SK-N-SH (cell line): ENCODE data around the gene CRYZL1. TPM values are rescaled to one million over a fixed set of nuclear protein-coding genes. Genes with fewer than 3 reads are reported as not detected.

Experiments
- CTCF ChIA-PET: fragments of 300-600, 350-600 bp; formaldehyde crosslinking; extraction: SDS; loops from one replicate; lab custom pipeline; 2021; lab: Yijun Ruan, JAX
- POLR2A ChIA-PET: fragments of 350-600 bp; sonication (Branson Sonifier 250); formaldehyde crosslinking; extraction: SDS; loops from one replicate; lab custom pipeline; 2020; ENCODE audit warnings: antibody characterized with exemption, inconsistent platforms; lab: Yijun Ruan, JAX
- DNase-seq: peaks from one replicate; pipeline ENCODE4 v3.0.0; 2012
- H2AFZ ChIP-seq: fragments of 200-600 bp; sonication (generic); 2 replicates; pipeline ENCODE4 v1.8.1; 2016; ENCODE audit warnings: antibody characterized with exemption, mild to moderate bottlenecking, low read depth
- H3F3A ChIP-seq: fragments of 200-600 bp; sonication (generic); replicated peaks from 2 replicates; pipeline ENCODE3; 2016; ENCODE audit warnings: antibody characterized with exemption, mild to moderate bottlenecking; ENCODE audit not compliant: insufficient read depth
- H3K27ac ChIP-seq, 2 experiments: fragments of 200-500 bp in 1 of 2; fragments of 200-600 bp in 1 of 2; sonication (Bioruptor generic) in 1 of 2; sonication (generic), shearing (Covaris generic) in 1 of 2; 2 replicates each; pipeline versions ENCODE4 v1.5.1 to v1.6.1; 2014 to 2016; ENCODE audit warnings: low read depth in 2 of 2, inconsistent platforms in 1 of 2, low read length in 1 of 2, mild to moderate bottlenecking in 1 of 2, mixed read lengths in 1 of 2
- H3K27me3 ChIP-seq: fragments of 200-600 bp; sonication (generic), shearing (Covaris generic); 2 replicates; pipeline ENCODE4 v1.6.1; 2016; ENCODE audit warnings: mixed run types; ENCODE audit not compliant: insufficient read depth
- H3K36me3 ChIP-seq, 2 experiments: fragments of 200-500 bp in 1 of 2; fragments of 200-600 bp in 1 of 2; sonication (Bioruptor generic) in 1 of 2; sonication (generic) in 1 of 2; replicated peaks in 1 of 2; 2 replicates each; pipeline versions ENCODE3 to v1.5.1; 2014 to 2016; ENCODE audit warnings: low read length in 1 of 2, mild to moderate bottlenecking in 1 of 2; ENCODE audit not compliant: insufficient read depth in 2 of 2, control insufficient read depth in 1 of 2
- H3K4me1 ChIP-seq, 2 experiments: fragments of 200-500 bp in 1 of 2; fragments of 200-600 bp in 1 of 2; sonication (Bioruptor generic) in 1 of 2; sonication (generic), shearing (Covaris generic) in 1 of 2; 2 replicates each; pipeline versions ENCODE4 v1.5.1 to v1.6.1; 2014 to 2016; ENCODE audit warnings: low read depth in 1 of 2, low read length in 1 of 2, mixed run types in 1 of 2; ENCODE audit not compliant: insufficient read depth in 2 of 2, control insufficient read depth in 1 of 2
- H3K4me2 ChIP-seq: fragments of 200-600 bp; sonication (generic), shearing (Covaris generic); 2 replicates; pipeline ENCODE4 v1.6.1; 2017; ENCODE audit warnings: mixed run types
- H3K4me3 ChIP-seq, 2 experiments: fragments of 200-500 bp in 1 of 2; fragments of 200-600 bp in 1 of 2; sonication (Bioruptor generic) in 1 of 2; sonication (generic), shearing (Covaris generic) in 1 of 2; 2 replicates each; pipeline versions ENCODE4 v1.5.1 to v1.8.1; 2014 to 2016; ENCODE audit warnings: low read depth in 2 of 2, inconsistent platforms in 1 of 2, low read length in 1 of 2, mild to moderate bottlenecking in 1 of 2, mixed read lengths in 1 of 2, moderate library complexity in 1 of 2
- H3K79me2 ChIP-seq: fragments of 200-600 bp; sonication (generic); 2 replicates; pipeline ENCODE4 v1.8.1; 2017; ENCODE audit warnings: mild to moderate bottlenecking; ENCODE audit not compliant: insufficient read depth
- H3K9ac ChIP-seq: fragments of 200-600 bp; sonication (generic); 2 replicates; pipeline ENCODE4 v1.6.1; 2017; ENCODE audit warnings: mixed run types
- H3K9me2 ChIP-seq: fragments of 200-600 bp; sonication (generic); 2 replicates; pipeline ENCODE4 v1.6.1; 2017; ENCODE audit warnings: mixed run types
- H3K9me3 ChIP-seq: fragments of 200-600 bp; sonication (generic); 2 replicates; pipeline ENCODE4 v1.6.1; 2017; ENCODE audit warnings: mixed run types, mild to moderate bottlenecking, moderate library complexity
- H4K20me1 ChIP-seq: fragments of 200-600 bp; sonication (generic); 2 replicates; pipeline ENCODE4 v1.6.1; 2017; ENCODE audit warnings: mild to moderate bottlenecking, mixed run types; ENCODE audit not compliant: insufficient read depth
- EZH2phosphoT487 ChIP-seq: fragments of 200-600 bp; sonication (generic); IDR thresholded peaks from 2 replicates; pipeline ENCODE4 v1.6.1; 2017; ENCODE audit warnings: low read depth, mixed run types, mild to moderate bottlenecking, antibody characterized with exemption, moderate library complexity, borderline replicate concordance
- FOSL2 ChIP-seq: IDR thresholded peaks from 2 replicates; pipeline ENCODE4 v1.4.0; 2012; ENCODE audit warnings: low read depth, mild to moderate bottlenecking, moderate library complexity, borderline replicate concordance
- FOXJ3 ChIP-seq: sonication (generic); formaldehyde crosslinking; IDR thresholded peaks from 2 replicates; pipeline ENCODE4 v1.5.1; 2020; ENCODE audit warnings: mild to moderate bottlenecking, missing genetic modification reagents
- GABPA ChIP-seq: IDR thresholded peaks from 2 replicates; pipeline ENCODE4 v1.4.0; 2012; ENCODE audit warnings: low read depth, mild to moderate bottlenecking
- NFIC ChIP-seq: IDR thresholded peaks from 2 replicates; pipeline ENCODE4 v1.4.0; 2012; ENCODE audit warnings: borderline replicate concordance
- RCOR1 ChIP-seq: fragments of 150-350 bp; IDR thresholded peaks from 2 replicates; pipeline ENCODE4 v1.6.1; 2017; ENCODE audit warnings: antibody characterized with exemption, low read length
- RXRA ChIP-seq: IDR thresholded peaks from 2 replicates; pipeline ENCODE4 v1.4.0; 2012; ENCODE audit warnings: low read depth, mild to moderate bottlenecking, borderline replicate concordance
- SIN3A ChIP-seq: IDR thresholded peaks from 2 replicates; pipeline ENCODE4 v1.6.1; 2012; ENCODE audit warnings: low read depth, mild to moderate bottlenecking, low read length, moderate library complexity, borderline replicate concordance
- SMC3 ChIP-seq: IDR thresholded peaks from 2 replicates; pipeline ENCODE4 v1.6.1; 2012; ENCODE audit warnings: low read depth, low read length, improper control_type of control experiment
- WGBS: methylation state at CpG from one replicate; pipeline ENCODE4 v1.1.6; 2017; ENCODE audit warnings: low lambda C conversion rate; 5-methylcytosine and 5-hydroxymethylcytosine counted together
- polyA plus RNA-seq, 3 experiments: library from polyadenylated mRNA; depleted of rRNA; stranded (reverse); fragments of >200 nt; gene quantifications; 2 replicates each; pipeline ENCODE4 v1.2.3, GENCODE V29; 2012
- TF ChIP-seq, protein P1 (sequence below): IDR thresholded peaks from 2 replicates; pipeline ENCODE4 v1.6.1; 2012; ENCODE audit warnings: mild to moderate bottlenecking, low read depth, low read length, moderate library complexity
- TF ChIP-seq, protein P2 (sequence below): IDR thresholded peaks from 2 replicates; pipeline ENCODE4 v1.4.0; 2012; ENCODE audit warnings: low read depth
- TF ChIP-seq, protein P3 (sequence below): fragments of 150-350 bp; IDR thresholded peaks from 2 replicates; pipeline ENCODE4 v1.6.1; 2016; ENCODE audit warnings: mild to moderate bottlenecking, low read depth, low read length
- TF ChIP-seq, protein P4 (sequence below): fragments of 150-350 bp; IDR thresholded peaks from 2 replicates; pipeline ENCODE4 v1.6.1; 2017; ENCODE audit warnings: antibody characterized with exemption, low read length, low read depth, borderline replicate concordance

Gene CRYZL1
- polyA plus RNA-seq, 1 of the 3 experiments (the other 2 are of a cell fraction), result 26.3 TPM

DNA sequence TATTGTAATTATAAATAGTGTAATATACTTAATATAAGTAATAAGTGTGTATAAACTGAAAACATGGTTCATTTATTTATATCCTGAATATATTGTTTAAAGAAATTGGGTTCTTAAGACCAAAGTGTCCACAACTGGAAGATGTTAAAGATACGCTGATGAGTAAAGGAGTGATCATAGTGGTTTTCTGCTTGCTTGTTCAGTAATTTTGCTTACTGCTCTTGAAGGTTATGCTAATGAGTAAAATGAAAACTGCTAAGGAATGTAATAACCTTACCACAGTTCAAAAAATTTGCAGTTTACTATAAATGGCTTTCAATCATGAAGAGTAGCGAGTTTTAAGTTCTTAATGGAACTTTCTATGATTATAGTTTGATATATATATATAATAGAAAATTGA, 75.0 kb downstream of the CRYZL1 start:
- DNase-seq, result no peak
- ChIA-PET CTCF (interaction anchor here (1.0 kb wide), 1 partner anchor 39 kb away, joined by 4 read pairs; no protein-coding TSS in a partner anchor), POLR2A (interaction anchor here (1.6 kb wide), 1 partner anchor 22 kb away, joined by 4 read pairs; the partner anchor contains the start of gene DONSON)
- Histone ChIP-seq H3K27ac (no peak overlapping the region), H4K20me1 (peaks cover 31% of the 10 kb centered on the region), H3K36me3 (peaks cover 88 to 97% of the 10 kb centered on the region in 2 experiments), H3K9me3 (no peaks in the 10 kb centered on the region), H3K4me1 (no peaks in the 10 kb centered on the region; a peak in 1 of 4 replicates), H3K9ac (no peak overlapping the region), H3K27me3 (no peaks in the 10 kb centered on the region), H2AFZ (no peak overlapping the region), H3K4me3 (no peak overlapping the region), H3F3A (peaks cover 21% of the 10 kb centered on the region), H3K9me2 (no peaks in the 10 kb centered on the region), H3K79me2 (peaks cover 92% of the 10 kb centered on the region), H3K4me2 (no peak overlapping the region)
- TF ChIP-seq SMC3 (no peak), EZH2phosphoT487 (no peak), GABPA (no peak), RXRA (no peak), SIN3A (no peak), RCOR1 (no peak)
- TF ChIP-seq, protein P1, sequence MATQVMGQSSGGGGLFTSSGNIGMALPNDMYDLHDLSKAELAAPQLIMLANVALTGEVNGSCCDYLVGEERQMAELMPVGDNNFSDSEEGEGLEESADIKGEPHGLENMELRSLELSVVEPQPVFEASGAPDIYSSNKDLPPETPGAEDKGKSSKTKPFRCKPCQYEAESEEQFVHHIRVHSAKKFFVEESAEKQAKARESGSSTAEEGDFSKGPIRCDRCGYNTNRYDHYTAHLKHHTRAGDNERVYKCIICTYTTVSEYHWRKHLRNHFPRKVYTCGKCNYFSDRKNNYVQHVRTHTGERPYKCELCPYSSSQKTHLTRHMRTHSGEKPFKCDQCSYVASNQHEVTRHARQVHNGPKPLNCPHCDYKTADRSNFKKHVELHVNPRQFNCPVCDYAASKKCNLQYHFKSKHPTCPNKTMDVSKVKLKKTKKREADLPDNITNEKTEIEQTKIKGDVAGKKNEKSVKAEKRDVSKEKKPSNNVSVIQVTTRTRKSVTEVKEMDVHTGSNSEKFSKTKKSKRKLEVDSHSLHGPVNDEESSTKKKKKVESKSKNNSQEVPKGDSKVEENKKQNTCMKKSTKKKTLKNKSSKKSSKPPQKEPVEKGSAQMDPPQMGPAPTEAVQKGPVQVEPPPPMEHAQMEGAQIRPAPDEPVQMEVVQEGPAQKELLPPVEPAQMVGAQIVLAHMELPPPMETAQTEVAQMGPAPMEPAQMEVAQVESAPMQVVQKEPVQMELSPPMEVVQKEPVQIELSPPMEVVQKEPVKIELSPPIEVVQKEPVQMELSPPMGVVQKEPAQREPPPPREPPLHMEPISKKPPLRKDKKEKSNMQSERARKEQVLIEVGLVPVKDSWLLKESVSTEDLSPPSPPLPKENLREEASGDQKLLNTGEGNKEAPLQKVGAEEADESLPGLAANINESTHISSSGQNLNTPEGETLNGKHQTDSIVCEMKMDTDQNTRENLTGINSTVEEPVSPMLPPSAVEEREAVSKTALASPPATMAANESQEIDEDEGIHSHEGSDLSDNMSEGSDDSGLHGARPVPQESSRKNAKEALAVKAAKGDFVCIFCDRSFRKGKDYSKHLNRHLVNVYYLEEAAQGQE, result no peak
- TF ChIP-seq, protein P2, sequence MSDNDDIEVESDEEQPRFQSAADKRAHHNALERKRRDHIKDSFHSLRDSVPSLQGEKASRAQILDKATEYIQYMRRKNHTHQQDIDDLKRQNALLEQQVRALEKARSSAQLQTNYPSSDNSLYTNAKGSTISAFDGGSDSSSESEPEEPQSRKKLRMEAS, result no peak
- WGBS, result 96% methylated on average over 2 of the region's 2 CpGs

DNA sequence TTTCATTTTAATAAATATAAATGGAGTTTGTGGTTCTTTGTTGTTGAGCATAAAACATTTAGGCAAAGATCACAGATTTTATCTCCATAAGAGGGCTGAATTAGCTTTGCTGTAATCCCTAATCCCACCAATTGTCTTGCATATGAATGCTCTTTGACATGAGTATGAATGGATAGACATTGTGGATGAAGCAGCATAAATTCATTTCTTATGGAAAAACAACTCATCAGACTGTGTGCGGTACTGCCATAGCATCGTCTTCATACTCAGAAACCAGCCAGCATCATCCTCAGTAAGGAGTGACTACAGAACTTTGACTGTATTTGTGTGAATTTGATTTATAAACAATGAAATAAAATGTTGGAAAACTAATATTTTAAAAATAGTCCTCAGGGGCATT, 79.2 kb downstream of the CRYZL1 start:
- TF ChIP-seq RXRA, result no peak
- TF ChIP-seq, protein P3, sequence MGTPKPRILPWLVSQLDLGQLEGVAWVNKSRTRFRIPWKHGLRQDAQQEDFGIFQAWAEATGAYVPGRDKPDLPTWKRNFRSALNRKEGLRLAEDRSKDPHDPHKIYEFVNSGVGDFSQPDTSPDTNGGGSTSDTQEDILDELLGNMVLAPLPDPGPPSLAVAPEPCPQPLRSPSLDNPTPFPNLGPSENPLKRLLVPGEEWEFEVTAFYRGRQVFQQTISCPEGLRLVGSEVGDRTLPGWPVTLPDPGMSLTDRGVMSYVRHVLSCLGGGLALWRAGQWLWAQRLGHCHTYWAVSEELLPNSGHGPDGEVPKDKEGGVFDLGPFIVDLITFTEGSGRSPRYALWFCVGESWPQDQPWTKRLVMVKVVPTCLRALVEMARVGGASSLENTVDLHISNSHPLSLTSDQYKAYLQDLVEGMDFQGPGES, result no peak
- no peak for TF ChIP-seq FOXJ3 (CRISPR knock-in tag)
- TF ChIP-seq, protein P4, sequence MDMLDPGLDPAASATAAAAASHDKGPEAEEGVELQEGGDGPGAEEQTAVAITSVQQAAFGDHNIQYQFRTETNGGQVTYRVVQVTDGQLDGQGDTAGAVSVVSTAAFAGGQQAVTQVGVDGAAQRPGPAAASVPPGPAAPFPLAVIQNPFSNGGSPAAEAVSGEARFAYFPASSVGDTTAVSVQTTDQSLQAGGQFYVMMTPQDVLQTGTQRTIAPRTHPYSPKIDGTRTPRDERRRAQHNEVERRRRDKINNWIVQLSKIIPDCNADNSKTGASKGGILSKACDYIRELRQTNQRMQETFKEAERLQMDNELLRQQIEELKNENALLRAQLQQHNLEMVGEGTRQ, result no peak
- no peak for TF ChIP-seq EZH2phosphoT487
- TF ChIP-seq, protein P1, result no peak
- no peak for TF ChIP-seq FOSL2
- no peak for TF ChIP-seq NFIC
- no peaks in the 10 kb centered on the region for H3K9me2 ChIP-seq
- no peak overlapping the region for H2AFZ ChIP-seq
- ChIA-PET POLR2A (no interaction called here), CTCF (interaction anchor here (1.3 kb wide), 1 partner anchor 11 kb away, joined by 3 read pairs; no protein-coding TSS in a partner anchor)
- H3K36me3 ChIP-seq, result peaks cover 92 to 96% of the 10 kb centered on the region in 2 experiments
- H3F3A ChIP-seq, result peaks cover 14% of the 10 kb centered on the region
- H4K20me1 ChIP-seq, result peaks cover 63% of the 10 kb centered on the region
- H3K79me2 ChIP-seq, result peaks cover 97% of the 10 kb centered on the region
- WGBS, result 100% methylated on average over 2 of the region's 2 CpGs
- H3K9ac ChIP-seq, result no peak overlapping the region
- H3K4me2 ChIP-seq, result no peak overlapping the region
- H3K4me1 ChIP-seq, result no peaks in the 10 kb centered on the region
- no peak for DNase-seq
- no peaks in the 10 kb centered on the region for H3K9me3 ChIP-seq
- H3K27ac ChIP-seq, result no peak overlapping the region
- H3K4me3 ChIP-seq, result no peak overlapping the region
- no peaks in the 10 kb centered on the region for H3K27me3 ChIP-seq
